Lung (tissue), 12 donors: Measurements from ENCODE around the gene LGALS7B. TPM values are rescaled to one million over a fixed set of nuclear protein-coding genes. Genes with fewer than 3 reads are reported as not detected.

Experiments
- ATAC-seq: fragments of 200-7000 bp; cut with Tn5 transposase; one replicate; pipeline ENCODE4 v1.9.1; 2020; ENCODE audit warnings: moderate number of reproducible peaks; ENCODE audit not compliant: insufficient read depth, low FRiP score
- DNase-seq, 3 donors: peaks; one replicate each; pipeline ENCODE4 v3.0.0-alpha.2; 2013 to 2017
- H3K27ac ChIP-seq, 2 donors: one replicate each; pipeline ENCODE4 v1.5.1; 2013; ENCODE audit warnings: mild to moderate bottlenecking in 2 of 2, moderate library complexity in 2 of 2, control low read depth in 1 of 2, inconsistent platforms in 1 of 2, low read depth in 1 of 2, low read length in 1 of 2
- H3K27me3 ChIP-seq, 3 donors: one replicate each; pipeline ENCODE4 v1.5.1; 2013; ENCODE audit warnings: low read length in 2 of 3; ENCODE audit not compliant: control insufficient read depth in 3 of 3, insufficient read depth in 3 of 3
- H3K36me3 ChIP-seq, 4 donors: one replicate each; pipeline ENCODE4 v1.5.1; 2013; ENCODE audit warnings: low read length in 4 of 4, mild to moderate bottlenecking in 1 of 4, moderate library complexity in 1 of 4; ENCODE audit not compliant: control insufficient read depth in 4 of 4, insufficient read depth in 4 of 4
- H3K4me1 ChIP-seq, 5 donors: one replicate each; pipeline ENCODE4 v1.5.1; 2013; ENCODE audit warnings: low read length in 5 of 5, mild to moderate bottlenecking in 2 of 5, moderate library complexity in 1 of 5; ENCODE audit not compliant: control insufficient read depth in 5 of 5, insufficient read depth in 5 of 5
- H3K4me3 ChIP-seq: one replicate; pipeline ENCODE4 v1.5.1; 2013; ENCODE audit warnings: mild to moderate bottlenecking, control low read depth, moderate library complexity
- H3K9ac ChIP-seq, 2 donors: one replicate each; pipeline ENCODE4 v1.5.1; 2013; ENCODE audit warnings: low read length in 2 of 2, control low read depth in 1 of 2; ENCODE audit not compliant: insufficient read depth in 1 of 2
- H3K9me3 ChIP-seq, 4 donors: one replicate each; pipeline ENCODE4 v1.5.1; 2013; ENCODE audit warnings: low read length in 3 of 4, mild to moderate bottlenecking in 1 of 4, moderate library complexity in 1 of 4; ENCODE audit not compliant: control insufficient read depth in 4 of 4, insufficient read depth in 3 of 4
- CTCF ChIP-seq: IDR thresholded peaks from 2 replicates; pipeline ENCODE4 v1.5.1; 2012; ENCODE audit warnings: mild to moderate bottlenecking; ENCODE audit errors: control extremely low read depth, extremely low read depth
- WGBS, 2 donors: extraction: QIAGEN DNeasy Blood & Tissue Kit; methylation state at CpG; one replicate each; pipeline ENCODE4 v1.1.7; 2013; 5-methylcytosine and 5-hydroxymethylcytosine counted together
- polyA plus RNA-seq, 2 donors: library from polyadenylated mRNA; stranded (reverse); fragments of 200-250 nt; gene quantifications; one replicate each; pipeline ENCODE4 v1.2.1, GENCODE V29; 2013
- total RNA-seq, 2 donors: library from RNA; depleted of rRNA in 1 of 2; stranded (reverse); fragments of >200 nt in 1 of 2; gene quantifications; one replicate each; pipeline ENCODE4 v1.2.1, GENCODE V29; 2014 to 2021
- donor health status: control.
- donor health status: control.
- donor health status: Bipolar disorder and iron deficiency.
- donor health status: healthy.
- donor health status: DM: yes; HTN: yes; CAD: no.

LGALS7B gene
- total and polyA plus RNA-seq, 4 donors: 2.3 to 16.3 (median 12.2) TPM; not detected in 1

- H3K4me1 ChIP-seq: no peaks in the 10 kb centered on the region
- H3K27me3 ChIP-seq: no peaks in the 10 kb centered on the region
- no peak overlapping the region for H3K4me3 ChIP-seq
- DNase-seq: no peak
- TF ChIP-seq CTCF: no peak
- H3K9ac ChIP-seq: no peak overlapping the region
- ATAC-seq: no peak
- no peak overlapping the region for H3K27ac ChIP-seq
- no peaks in the 10 kb centered on the region for H3K36me3 ChIP-seq
- no peaks in the 10 kb centered on the region for H3K9me3 ChIP-seq
- 79 to 85% methylated on average over 18 to 20 of the region's 20 CpGs for WGBS, 2 donors
These were observed 45.4 kb upstream of the LGALS7B start for GRCh38 chr19:38743394-38744297.

GRCh38 chr19:38744298-38744681 lies 44.7 kb upstream of the LGALS7B start, which contains the start of gene CAPN12:
CAPN12 (minus strand) TSS chr19:38744474; CDS start chr19:38744165, 309 bp downstream.
- H3K4me3 ChIP-seq: no peak within 1 kb of the TSS
- H3K9me3 ChIP-seq: no peaks in the 10 kb centered on the region
- no peaks in the 10 kb centered on the region for H3K36me3 ChIP-seq
- H3K4me1 ChIP-seq: no peaks in the 10 kb centered on the region
- H3K27ac ChIP-seq: no peak within 1 kb of the TSS
- H3K27me3 ChIP-seq: no peaks in the 10 kb centered on the region
- DNase-seq (no peak), ATAC-seq (no peak)
- TF ChIP-seq CTCF: no peak
- WGBS, 2 donors: 89 to 92% methylated on average over 10 of the region's 10 CpGs
- no peak within 1 kb of the TSS for H3K9ac ChIP-seq

- ATAC-seq: no peak
- 89 to 90% methylated on average over 6 of the region's 6 CpGs for WGBS, 2 donors
- Histone ChIP-seq H3K27ac (no peak overlapping the region), H3K9me3 (no peaks in the 10 kb centered on the region), H3K4me1 (no peaks in the 10 kb centered on the region), H3K4me3 (no peak overlapping the region), H3K36me3 (no peaks in the 10 kb centered on the region), H3K27me3 (no peaks in the 10 kb centered on the region), H3K9ac (no peak overlapping the region)
- DNase-seq: no peak
- TF ChIP-seq CTCF: no peak
These were observed 44.1 kb upstream of the LGALS7B start for GRCh38 chr19:38744874-38745273.
